Stomach smooth muscle (tissue), 2 donors: Measurements from ENCODE around the gene MPPED2.

Source experiments
- H3K27ac ChIP-seq: one replicate; pipeline ENCODE4 v1.7.0; 2013; ENCODE audit warnings: mild to moderate bottlenecking, low read length, inconsistent platforms
- H3K27me3 ChIP-seq, 2 donors: one replicate each; pipeline ENCODE4 v1.7.0; 2013; ENCODE audit warnings: low read length in 2 of 2; ENCODE audit not compliant: insufficient read depth in 2 of 2, control insufficient read depth in 1 of 2
- H3K36me3 ChIP-seq, 2 donors: one replicate each; pipeline ENCODE4 v1.7.0; 2013; ENCODE audit warnings: low read length in 2 of 2; ENCODE audit not compliant: control insufficient read depth in 2 of 2, insufficient read depth in 2 of 2
- H3K4me1 ChIP-seq: one replicate; pipeline ENCODE4 v1.7.0; 2013; ENCODE audit warnings: low read length; ENCODE audit not compliant: control insufficient read depth, insufficient read depth
- H3K4me3 ChIP-seq, 2 donors: one replicate each; pipeline ENCODE4 v1.7.0; 2013; ENCODE audit warnings: low read length in 2 of 2
- H3K9ac ChIP-seq, 2 donors: one replicate each; pipeline ENCODE4 v1.7.0; 2013; ENCODE audit warnings: low read length in 2 of 2, mild to moderate bottlenecking in 1 of 2
- H3K9me3 ChIP-seq, 2 donors: one replicate each; pipeline ENCODE4 v1.7.0; 2013; ENCODE audit warnings: low read length in 2 of 2; ENCODE audit not compliant: control insufficient read depth in 2 of 2
- donor health status: healthy.
- donor health status: Pancreatic carcinoma.

The MPPED2 gene

DNA sequence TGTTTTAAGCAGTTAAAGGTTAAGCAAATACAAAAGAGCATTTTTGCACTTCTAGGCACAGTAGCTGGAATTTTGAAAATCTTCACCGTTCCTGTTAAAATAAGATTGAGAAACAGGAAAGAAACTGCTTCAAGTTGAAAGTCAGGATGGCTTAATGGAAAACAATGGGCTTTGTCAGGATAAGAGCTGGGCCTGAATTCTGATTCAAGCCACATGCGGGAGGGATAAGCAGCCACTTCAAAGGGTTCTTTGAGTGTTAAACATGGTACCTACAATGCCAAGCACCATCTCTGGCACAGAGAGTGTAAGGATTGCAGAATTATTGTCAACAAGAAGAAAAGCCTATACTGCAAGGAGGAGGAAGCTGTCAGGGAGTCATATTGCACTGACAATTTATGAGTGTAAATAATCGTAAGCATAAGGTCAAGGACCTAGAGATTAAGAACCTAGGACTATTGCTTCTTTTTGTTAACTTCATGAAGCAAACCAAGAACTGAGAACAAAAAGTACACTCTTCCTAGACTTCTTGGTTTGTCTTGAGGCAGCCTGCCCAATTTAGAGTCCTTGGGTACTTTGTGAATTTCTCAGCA lies 32.5 kb downstream of the MPPED2 start:
- H3K27ac ChIP-seq: no peak overlapping the region
- no peaks in the 10 kb centered on the region for H3K36me3 ChIP-seq
- no peaks in the 10 kb centered on the region for H3K27me3 ChIP-seq
- no peaks in the 10 kb centered on the region for H3K9me3 ChIP-seq
- no peak overlapping the region for H3K9ac ChIP-seq
- no peaks in the 10 kb centered on the region for H3K4me1 ChIP-seq
- no peak overlapping the region for H3K4me3 ChIP-seq

DNA sequence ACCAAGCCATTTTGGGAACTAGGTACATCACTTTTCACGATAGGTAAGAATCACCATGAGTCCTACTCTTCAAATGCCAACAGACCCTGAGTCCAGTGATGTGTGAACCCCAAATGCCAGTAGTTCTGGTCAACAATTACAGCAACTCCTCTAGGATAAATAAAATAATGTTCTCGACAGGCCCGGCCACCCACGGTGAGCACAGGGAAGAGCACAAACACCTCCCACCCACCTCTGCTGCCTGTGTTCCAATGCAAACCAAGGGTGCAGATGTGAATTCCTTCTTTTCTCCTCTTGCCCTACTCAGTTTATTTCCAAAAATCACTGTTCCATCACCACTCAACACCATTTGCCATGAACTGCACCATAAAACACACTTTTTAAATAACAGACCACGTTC lies 33.3 kb downstream of the MPPED2 start:
- Histone ChIP-seq H3K27me3 (no peaks in the 10 kb centered on the region), H3K9ac (no peak overlapping the region), H3K4me3 (no peak overlapping the region), H3K9me3 (no peaks in the 10 kb centered on the region), H3K36me3 (no peaks in the 10 kb centered on the region), H3K27ac (no peak overlapping the region), H3K4me1 (no peaks in the 10 kb centered on the region)

DNA sequence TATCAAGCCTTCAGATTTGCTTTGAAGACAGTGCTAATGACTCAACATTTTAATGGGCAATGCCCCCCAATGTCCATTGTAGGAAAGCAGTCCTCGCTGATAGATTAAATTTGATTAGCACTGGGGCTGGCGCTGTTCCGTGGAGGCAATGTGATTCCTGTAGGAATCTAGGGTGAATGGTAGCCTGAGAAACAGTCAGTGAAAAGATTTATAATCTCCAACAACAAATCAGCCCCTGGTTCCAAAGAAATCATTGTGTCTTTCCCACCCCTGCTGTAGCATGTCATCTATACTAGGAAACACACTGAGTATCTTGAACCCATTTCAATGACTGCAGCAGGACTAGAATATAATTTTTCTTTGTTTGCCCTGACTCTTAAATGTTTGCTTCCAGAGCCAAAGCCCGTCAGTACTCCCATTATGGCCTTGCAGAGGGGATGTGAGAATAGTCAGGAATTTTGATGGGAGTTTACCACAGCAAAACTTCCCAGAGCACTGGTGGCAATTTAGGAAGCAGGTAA lies 36.1 kb downstream of the MPPED2 start:
- Histone ChIP-seq H3K4me3 (no peak overlapping the region), H3K9ac (no peak overlapping the region), H3K9me3 (no peaks in the 10 kb centered on the region), H3K27ac (no peak overlapping the region), H3K27me3 (no peaks in the 10 kb centered on the region), H3K4me1 (no peaks in the 10 kb centered on the region), H3K36me3 (no peaks in the 10 kb centered on the region)

DNA sequence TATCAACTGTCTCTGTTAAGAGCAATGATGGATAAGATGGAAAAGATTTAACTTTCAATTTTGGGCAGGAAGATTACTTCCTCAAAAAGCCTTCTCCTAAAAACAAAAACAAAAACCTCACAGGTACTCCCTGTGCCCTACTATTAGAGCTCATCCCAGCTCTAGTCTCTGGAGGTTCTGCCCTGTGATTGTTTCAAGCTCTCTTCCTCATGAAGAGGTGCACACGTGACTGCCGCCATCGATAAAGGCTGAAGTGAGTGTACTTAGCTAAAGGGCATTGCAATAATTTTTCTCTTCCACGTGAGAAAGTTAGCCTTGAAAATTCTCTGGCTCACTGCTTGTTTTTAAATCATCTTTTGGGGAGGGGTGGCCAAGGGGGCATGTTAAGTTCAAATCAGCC lies 36.6 kb downstream of the MPPED2 start:
- H3K9ac ChIP-seq: no peak overlapping the region
- H3K4me1 ChIP-seq: no peaks in the 10 kb centered on the region
- H3K27me3 ChIP-seq: no peaks in the 10 kb centered on the region
- H3K4me3 ChIP-seq: no peak overlapping the region
- H3K9me3 ChIP-seq: no peaks in the 10 kb centered on the region
- no peaks in the 10 kb centered on the region for H3K36me3 ChIP-seq
- no peak overlapping the region for H3K27ac ChIP-seq

DNA sequence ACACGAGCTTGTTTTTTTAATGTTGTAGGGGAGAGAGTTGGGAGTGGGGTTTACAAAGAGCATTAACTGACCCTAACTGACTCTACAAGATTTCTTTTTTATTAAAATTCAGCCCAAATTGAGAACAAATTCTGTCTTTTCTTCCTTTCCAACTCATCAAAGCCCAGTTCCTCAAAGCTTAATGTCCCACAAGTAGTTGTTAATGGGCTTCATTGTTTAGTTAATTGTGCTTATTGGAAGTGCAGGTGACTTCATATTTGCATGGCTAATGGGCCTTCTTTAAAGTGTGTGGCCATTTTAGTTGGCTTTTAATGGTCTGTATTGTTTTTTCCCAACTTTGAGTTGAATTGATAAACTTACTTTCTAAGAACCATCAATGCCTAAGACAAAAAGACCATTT lies 39.8 kb downstream of the MPPED2 start:
- Histone ChIP-seq H3K9ac (no peak overlapping the region), H3K4me1 (no peaks in the 10 kb centered on the region), H3K4me3 (no peak overlapping the region), H3K27ac (no peak overlapping the region), H3K36me3 (no peaks in the 10 kb centered on the region), H3K9me3 (no peaks in the 10 kb centered on the region), H3K27me3 (no peaks in the 10 kb centered on the region)

DNA sequence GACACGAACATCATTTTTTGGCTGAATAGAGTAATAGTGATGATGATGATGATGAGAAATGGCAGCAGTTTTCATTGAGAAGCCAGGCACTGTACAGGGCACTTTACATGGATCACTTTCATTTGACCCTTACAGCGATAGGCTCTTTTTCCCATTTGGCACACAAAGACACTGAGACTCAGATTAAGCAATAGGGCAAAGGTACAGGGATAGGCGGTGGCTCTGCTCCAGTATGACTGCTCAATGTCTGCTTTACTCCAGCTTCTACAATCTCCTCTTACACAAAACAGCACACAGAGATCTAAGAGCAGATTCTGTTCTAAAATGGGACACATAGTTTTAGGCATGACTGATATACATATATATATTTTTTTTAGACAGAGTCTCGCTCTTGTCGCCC lies 40.6 kb downstream of the MPPED2 start:
- Histone ChIP-seq H3K27ac (no peak overlapping the region), H3K4me3 (no peak overlapping the region), H3K9ac (no peak overlapping the region), H3K36me3 (no peaks in the 10 kb centered on the region), H3K4me1 (no peaks in the 10 kb centered on the region), H3K9me3 (no peaks in the 10 kb centered on the region), H3K27me3 (no peaks in the 10 kb centered on the region)

DNA sequence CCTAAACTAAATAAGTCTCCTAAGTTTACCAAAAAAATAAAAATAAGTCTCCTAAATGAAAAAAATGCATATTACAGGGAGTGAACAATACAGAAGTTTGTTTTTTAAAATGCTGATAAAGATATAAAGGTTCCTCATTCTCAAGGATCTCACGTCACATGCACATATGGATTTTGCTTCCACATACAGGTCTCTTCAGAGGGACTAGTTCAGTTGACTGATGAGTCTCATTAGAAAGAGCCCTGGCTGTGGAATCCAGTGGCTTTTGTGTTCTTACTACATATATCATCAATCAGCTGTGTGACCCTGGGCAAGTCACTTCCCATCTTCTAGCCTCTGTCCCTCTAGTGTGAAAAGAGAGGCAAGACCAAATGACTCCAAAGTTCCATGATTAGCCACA lies 43.1 kb downstream of the MPPED2 start:
- no peaks in the 10 kb centered on the region for H3K27me3 ChIP-seq
- no peaks in the 10 kb centered on the region for H3K36me3 ChIP-seq
- H3K4me3 ChIP-seq: no peak overlapping the region
- no peaks in the 10 kb centered on the region for H3K9me3 ChIP-seq
- no peak overlapping the region for H3K9ac ChIP-seq
- H3K27ac ChIP-seq: no peak overlapping the region
- H3K4me1 ChIP-seq: no peaks in the 10 kb centered on the region

DNA sequence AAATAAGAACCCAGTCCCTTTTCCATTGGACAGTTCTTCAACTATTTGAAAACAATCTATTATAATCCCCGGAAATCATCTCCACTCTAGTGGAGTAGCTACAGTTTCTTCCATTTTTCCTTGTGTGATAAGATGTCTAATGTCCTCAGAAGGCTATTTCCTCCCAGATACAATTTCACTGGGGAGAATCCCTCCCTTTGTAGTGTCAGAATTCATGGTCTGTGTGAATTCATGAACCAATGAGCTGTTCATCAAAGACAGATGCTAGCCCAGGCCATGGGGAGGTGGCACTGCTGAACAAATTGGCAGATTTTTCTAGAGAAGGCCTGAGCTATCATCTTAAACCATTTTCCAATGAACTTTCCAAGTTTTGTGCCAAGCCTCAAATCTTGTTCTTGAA lies 45.4 kb downstream of the MPPED2 start:
- Histone ChIP-seq H3K4me1 (no peaks in the 10 kb centered on the region), H3K4me3 (no peak overlapping the region), H3K27ac (no peak overlapping the region), H3K9me3 (no peaks in the 10 kb centered on the region), H3K36me3 (no peaks in the 10 kb centered on the region), H3K9ac (no peak overlapping the region), H3K27me3 (no peaks in the 10 kb centered on the region)

DNA sequence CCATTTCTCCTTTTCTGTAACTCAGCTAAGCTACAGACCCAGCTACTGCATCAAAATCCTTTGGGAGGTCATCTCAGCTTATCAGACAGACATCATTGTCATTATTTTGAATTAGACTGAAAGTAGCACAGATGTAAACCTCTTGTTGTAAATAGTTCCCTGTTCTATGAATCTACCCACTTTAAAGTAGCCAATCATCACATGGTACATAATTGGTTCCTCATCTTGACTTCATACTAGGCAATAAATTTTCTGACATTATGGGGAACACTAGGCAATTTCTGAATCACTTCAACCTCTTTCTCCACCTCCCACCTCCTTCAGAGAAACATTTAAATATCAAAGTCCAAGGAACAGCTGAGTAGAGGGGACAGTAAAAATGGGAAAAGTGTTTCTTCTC lies 47.9 kb downstream of the MPPED2 start:
- no peak overlapping the region for H3K4me3 ChIP-seq
- H3K36me3 ChIP-seq: no peaks in the 10 kb centered on the region
- H3K9ac ChIP-seq: no peak overlapping the region
- H3K4me1 ChIP-seq: no peaks in the 10 kb centered on the region
- H3K27me3 ChIP-seq: no peaks in the 10 kb centered on the region
- H3K27ac ChIP-seq: no peak overlapping the region
- H3K9me3 ChIP-seq: no peaks in the 10 kb centered on the region

DNA sequence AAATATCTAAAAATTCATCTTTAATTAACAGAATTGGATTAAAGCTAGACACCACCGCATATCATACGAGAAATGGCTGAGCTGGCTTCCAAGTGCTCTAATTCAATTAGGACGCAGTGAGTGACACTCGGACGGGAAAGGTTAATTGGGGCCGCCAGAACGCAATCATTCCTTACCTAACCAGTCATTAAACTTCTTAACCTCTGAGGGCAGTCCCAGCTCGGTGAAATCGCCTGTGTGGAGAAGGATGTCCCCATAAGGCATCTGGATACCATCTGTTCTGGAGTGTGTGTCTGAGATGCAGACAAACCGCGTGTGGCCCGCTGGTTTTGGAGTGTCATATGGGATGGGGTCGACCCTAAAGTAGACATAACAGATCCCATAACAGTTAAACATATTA lies 50.3 kb downstream of the MPPED2 start:
- Histone ChIP-seq H3K9me3 (no peaks in the 10 kb centered on the region), H3K9ac (no peak overlapping the region), H3K4me3 (no peak overlapping the region), H3K36me3 (no peaks in the 10 kb centered on the region), H3K27me3 (no peaks in the 10 kb centered on the region), H3K4me1 (no peaks in the 10 kb centered on the region), H3K27ac (no peak overlapping the region)

DNA sequence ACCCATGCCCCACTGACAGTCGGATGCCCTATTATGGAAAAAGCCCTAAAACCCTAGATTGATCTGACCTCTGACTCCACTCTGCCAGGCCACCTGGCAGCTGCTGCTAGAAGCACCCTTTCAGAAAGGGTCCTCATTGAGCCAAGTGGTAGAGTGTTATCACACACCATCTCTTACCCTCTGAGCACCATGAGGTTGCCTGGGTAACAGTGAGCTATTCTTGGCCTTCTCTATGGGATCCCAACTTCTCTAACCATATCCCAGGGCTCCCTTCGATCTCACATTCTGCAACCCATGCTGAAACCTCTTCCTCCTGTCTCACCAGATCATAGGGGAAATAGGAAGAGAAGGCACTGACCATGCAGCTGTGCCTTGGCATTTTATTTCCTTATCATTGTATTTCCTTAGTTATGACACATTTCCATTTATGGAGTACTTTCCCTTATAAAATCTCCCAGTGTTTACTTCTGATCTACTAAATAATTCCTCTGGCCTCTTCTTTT lies 52.7 kb downstream of the MPPED2 start:
- Histone ChIP-seq H3K9me3 (no peaks in the 10 kb centered on the region), H3K9ac (no peak overlapping the region), H3K36me3 (no peaks in the 10 kb centered on the region), H3K4me3 (no peak overlapping the region), H3K4me1 (no peaks in the 10 kb centered on the region), H3K27ac (no peak overlapping the region), H3K27me3 (no peaks in the 10 kb centered on the region)
